GM15510 (cell line): ENCODE results near the gene FGGY.

Experiments
- POLR2A ChIP-seq: IDR thresholded peaks from 3 replicates; pipeline ENCODE4 v1.6.1; 2011; ENCODE audit warnings: borderline replicate concordance; ENCODE audit not compliant: insufficient read length; ENCODE audit errors: extremely low read depth

Gene FGGY

DNA sequence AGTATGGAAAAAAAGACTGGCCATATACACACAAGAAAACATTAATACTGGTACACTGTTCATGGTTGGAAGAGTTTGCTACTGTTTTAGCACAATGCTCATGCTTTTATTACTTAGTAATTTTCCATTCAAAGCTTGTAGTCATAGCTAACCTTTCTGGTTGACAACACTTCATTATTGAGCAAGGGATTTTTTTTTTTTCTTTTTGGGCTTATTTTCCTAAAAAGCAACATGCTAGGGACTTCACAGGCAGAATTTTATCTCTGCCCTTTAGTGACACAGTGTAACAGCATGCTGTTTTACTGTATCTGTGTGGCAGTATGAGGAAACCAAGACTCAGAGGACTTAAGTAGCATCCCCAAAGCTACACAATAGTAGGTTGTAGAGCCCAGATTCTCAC lies 58.5 kb downstream of the FGGY start:
- no peak for TF ChIP-seq POLR2A

GRCh38 chr1:59356627-59357026 lies 59.7 kb downstream of the FGGY start:
- TF ChIP-seq POLR2A = no peak

GRCh38 chr1:59357645-59358320 lies 60.9 kb downstream of the FGGY start:
- no peak for TF ChIP-seq POLR2A

GRCh38 chr1:59359325-59359724 lies 62.4 kb downstream of the FGGY start:
- TF ChIP-seq POLR2A = no peak

DNA sequence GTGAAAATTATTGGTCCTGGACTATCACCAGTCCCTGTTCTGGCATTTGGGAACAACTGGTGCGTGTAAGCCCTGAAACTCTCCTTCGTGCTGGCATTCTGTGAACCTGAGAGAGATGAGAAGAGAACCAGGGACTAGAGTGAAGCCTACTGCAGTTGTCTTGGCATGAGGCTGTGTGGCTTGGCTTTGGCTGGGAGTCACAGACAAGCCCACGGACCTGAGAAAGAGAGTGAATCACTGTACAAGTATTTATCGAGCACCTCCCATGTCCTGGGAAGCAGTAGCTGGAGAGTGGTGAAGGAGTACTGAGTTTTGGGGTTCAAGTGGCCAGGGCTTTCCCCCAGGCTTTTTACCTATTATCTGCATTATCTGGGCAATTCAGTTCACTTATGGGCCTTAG lies 63.3 kb downstream of the FGGY start:
- no peak for TF ChIP-seq POLR2A

- TF ChIP-seq POLR2A = no peak
These were observed 63.8 kb downstream of the FGGY start for GRCh38 chr1:59360729-59361128.

- TF ChIP-seq POLR2A = no peak
These were observed 64.9 kb downstream of the FGGY start for GRCh38 chr1:59361766-59362165.

DNA sequence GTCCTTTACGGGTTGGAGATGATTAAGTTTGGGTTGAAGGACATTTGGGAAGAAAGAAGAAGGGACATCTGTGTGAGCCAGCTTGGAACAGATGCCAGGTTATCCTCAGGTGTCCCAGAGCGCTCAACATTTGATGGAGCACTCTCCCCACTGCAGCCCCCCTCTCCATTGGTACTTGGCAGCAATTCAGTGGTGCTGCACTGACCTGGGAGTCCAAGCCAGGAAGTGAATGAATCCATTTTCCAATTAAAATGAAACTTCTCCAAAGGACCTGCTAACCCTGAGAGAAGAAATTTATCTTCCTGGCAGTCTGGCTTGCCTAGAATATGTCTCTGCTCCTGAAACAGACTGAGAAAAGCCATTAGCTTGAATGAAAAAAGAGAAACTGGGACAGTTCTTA lies 67.1 kb downstream of the FGGY start:
- no peak for TF ChIP-seq POLR2A

- TF ChIP-seq POLR2A = no peak
These were observed 69.5 kb downstream of the FGGY start for GRCh38 chr1:59366346-59366745.

DNA sequence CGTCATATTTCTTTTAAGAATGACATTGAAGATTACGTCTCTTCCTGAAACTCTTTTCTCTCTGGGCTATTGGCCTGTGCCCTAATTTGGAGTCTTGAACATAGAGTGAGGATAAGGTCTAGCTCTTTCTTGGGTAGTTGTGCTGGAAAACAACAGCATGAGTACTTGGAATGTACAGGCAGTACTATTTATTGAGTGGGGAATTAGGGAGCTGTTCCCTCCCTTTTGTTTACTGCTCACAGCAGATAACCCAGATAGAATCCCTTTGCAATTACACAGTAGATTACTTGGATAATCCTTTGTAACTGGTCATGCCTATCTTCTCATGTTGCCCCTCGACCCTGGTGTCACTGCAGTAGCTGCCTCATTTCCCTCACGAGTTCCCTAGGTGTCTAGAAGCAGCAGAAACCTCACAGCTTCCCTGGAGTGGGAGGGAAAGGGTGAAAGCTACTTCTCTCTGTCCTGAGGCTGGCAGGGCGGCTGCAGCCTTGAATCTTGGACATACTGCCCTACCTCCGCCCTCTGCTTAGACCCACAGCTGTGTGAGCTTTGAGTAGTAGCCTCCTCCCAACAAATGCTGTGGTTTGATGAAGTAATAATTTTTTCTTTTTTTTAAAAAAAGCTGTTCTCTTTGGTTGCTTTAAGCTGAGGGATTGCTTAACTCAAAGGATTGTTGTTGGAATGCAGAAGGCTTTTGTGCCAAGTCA lies 70.6 kb downstream of the FGGY start:
- no peak for TF ChIP-seq POLR2A

GRCh38 chr1:59368008-59368670 lies 71.2 kb downstream of the FGGY start:
- no peak for TF ChIP-seq POLR2A

DNA sequence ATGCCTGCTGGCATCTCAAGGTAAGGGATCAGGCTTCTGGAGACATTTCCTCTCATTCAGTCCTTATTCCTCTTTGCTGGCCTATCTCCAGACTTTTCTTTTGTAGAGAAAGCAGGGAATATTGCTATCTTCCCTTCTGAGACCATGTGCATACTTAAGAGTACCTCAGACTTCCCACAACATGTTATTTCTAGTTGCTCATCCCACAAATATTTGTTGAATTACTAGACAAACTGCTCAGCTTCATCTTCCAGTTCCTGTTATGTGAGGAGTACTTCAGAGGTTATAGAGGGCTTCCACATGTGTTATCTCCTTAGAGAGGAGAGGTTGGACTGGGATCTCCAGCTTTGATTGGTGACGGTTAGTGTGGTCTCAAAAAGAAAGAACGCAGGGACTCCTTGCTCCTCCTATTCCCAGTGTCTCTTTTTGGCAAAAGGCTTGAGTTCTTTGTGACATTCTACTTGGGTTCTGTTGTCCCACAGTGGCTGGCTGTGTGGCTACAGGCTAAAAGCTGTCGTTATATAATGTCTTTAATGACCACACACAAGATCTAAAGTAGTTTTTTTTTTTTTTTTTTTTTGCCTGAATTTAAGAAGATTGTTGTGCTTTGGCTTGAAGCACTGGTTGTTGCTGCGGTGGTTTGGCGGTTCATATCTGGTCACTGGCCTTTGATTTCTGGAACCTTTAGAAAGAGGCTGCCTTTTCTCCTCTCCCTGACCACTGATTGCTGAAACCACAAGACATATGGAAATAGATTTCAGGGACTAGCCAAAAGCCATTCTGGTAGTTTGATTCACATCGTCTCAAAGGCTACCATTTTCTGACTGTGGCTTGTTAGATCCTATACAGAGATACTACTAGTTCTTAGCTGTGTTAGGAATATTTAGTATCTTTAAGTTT lies 78.7 kb downstream of the FGGY start:
- no peak for TF ChIP-seq POLR2A

- no peak for TF ChIP-seq POLR2A
These were observed 80.5 kb downstream of the FGGY start for GRCh38 chr1:59377350-59377904.

DNA sequence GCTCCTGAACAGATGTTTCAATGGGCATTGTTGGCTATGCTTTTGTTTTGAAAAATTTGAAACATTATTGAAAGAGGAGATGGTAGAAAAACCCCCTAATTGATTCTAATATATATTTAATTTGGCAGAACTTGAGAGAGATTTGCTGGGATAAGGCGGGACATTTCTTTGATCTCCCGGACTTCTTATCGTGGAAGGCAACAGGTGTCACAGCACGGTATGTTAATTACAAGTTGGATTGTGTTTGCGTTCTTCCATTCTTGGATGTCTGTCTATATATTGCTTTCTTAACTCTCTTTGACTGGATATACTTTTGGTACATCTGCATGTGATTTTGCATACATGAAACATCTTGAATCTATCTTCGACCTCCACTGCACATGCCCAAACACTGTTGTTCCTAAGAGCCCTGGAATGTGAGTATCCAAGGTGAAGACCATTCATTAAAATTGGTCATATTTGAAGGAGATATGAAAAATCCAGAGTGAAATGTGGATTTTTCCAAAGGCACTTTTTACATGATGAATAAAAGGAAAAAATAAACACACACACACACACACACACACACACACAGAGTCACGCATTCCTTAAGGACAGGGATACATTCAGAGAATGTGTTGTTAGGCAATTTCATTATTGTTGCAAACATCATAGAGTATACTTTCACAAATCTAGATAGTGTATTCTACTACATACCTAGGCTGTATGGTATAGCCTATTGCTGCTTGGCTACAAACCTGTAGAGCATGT lies 81.9 kb downstream of the FGGY start:
- no peak for TF ChIP-seq POLR2A

DNA sequence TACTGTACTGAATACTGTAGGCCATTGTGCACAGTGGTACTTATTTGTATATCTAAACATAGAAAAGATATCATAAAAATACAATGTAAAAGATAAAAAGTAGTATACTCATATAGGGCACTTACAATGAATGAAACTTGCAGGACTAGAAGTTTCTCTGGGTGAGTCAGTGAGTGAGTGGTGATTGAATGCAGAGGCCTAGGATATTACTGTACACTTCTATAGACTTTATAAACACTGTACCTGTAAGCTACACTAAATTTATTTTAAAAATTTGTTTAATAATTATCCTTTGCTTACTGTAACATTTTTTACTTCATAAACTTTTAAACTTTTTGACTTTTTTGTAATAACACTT lies 82.5 kb downstream of the FGGY start:
- TF ChIP-seq POLR2A = no peak

DNA sequence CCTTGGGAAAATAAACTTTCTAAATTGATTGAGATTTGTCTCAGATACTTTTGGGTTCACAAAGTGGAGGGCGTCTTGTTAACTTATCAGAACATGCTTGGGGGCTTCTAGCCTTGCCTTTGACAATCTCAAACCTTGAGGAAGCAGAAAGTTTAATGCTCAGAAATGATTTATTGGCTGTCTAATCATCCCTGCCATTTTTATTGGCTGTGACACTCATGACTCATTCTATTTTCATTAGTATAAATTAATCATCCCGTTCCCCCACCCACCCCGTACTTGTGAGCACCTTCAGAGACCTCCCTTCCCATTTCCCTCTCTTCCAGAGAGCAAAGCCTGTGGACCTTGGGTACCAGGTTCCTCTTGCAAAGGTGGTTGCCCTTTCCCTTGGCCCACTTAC lies 87.1 kb downstream of the FGGY start:
- no peak for TF ChIP-seq POLR2A
